GM21576 (cell line): ENCODE data around the gene SLC8A1.

Experiments used
- ATAC-seq: cut with Tn5 transposase; IDR thresholded peaks from one replicate; pipeline ENCODE4 v1.9.1; 2021; ENCODE audit warnings: mild to moderate bottlenecking, moderate library complexity; ENCODE audit not compliant: unreplicated experiment

The SLC8A1 gene

GRCh38 chr2:40166006-40166405 lies 285.9 kb downstream of the SLC8A1 start:
- no peak for ATAC-seq

DNA sequence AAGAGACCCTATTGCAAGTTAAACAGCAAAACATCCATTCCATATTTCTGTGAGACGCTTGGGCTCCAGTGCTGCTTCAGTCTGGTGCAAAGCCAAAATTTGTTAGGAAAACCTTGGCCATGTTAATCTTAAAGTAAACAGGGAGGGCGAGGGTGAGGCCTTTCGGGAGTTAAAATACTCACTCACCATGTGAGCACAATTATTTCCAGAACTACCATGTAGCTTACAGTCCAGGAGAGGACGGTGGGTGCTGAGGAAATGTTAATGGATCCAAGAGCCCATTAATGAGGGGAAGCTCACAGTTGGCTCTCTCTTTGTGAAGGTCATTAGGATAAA lies 286.4 kb downstream of the SLC8A1 start:
- ATAC-seq = no peak

DNA sequence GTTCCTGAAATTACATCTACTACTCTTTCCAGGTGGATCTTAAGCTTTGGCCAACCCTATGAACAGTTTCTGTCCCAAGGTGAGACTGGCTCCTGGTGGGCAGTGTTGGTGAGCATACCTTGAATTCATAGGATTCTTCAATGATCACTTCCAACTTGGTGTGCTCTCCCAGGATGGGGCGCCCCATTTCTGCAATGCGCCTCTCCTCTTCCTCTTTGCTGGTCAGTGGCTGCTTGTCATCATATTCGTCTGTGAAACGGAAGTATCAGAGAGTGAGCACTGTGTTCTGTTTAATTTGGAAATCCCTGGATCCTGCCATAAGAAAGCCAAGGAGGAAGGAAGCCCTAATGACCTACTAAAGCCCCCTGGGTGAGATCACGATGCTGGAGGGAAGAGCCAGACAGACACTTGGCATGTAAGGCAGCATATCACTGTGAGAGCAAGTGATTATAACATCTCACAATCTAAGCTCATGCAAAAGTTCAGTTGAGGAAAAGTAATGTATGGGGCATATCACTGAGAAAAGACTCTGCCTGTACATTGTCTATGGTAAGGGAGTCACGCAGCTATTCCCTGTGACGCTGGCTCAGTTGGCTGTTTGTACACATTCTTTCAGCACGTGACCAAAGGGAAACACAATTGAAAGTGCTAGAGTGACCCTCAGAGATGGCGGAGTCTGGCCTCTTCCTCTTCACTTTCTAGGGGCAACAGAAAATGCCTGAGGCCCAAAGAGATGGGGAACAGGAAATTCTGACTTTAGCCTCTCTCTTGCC lies 287.0 kb downstream of the SLC8A1 start:
- ATAC-seq = no peak

DNA sequence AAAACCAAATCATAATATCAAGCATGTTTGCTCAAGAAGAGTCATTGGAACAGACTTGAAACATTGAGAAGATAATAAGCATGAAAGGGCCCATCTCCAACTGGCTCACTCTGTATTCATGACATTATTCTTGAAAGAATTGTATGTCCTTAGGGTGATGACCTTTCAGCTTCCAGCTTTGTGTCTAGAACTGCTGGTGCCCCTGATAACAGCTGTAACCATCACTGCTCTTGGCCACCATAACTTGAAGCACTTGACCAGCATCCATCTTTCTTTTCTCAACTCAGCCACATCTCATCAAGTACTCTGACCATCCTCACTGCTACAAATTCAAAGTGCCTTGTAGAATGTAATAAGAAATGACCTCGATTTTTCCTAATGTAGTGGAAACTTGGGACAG lies 289.9 kb downstream of the SLC8A1 start:
- ATAC-seq = no peak

- no peak for ATAC-seq
These were observed 291.1 kb downstream of the SLC8A1 start for GRCh38 chr2:40160751-40161218.

DNA sequence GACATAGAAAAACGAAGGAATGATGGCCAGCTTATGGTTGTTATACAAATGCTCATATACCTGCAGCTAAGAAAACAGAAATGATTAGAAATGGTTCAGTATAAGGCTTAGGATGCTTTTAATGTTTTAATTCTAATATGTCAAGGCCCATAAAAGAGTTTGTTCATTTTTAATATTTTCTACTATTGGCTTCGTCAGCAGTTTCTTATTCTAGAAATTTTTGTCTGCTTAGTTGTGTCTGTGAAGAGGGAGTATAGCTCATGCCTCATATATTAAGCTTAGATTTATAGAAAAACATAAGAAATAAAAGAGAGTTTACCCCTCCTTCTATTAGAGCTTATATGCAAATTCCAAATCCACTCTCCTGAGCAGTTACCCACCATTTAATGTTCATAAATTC lies 292.6 kb downstream of the SLC8A1 start:
- no peak for ATAC-seq

GRCh38 chr2:40158781-40159180 lies 293.1 kb downstream of the SLC8A1 start:
- no peak for ATAC-seq

DNA sequence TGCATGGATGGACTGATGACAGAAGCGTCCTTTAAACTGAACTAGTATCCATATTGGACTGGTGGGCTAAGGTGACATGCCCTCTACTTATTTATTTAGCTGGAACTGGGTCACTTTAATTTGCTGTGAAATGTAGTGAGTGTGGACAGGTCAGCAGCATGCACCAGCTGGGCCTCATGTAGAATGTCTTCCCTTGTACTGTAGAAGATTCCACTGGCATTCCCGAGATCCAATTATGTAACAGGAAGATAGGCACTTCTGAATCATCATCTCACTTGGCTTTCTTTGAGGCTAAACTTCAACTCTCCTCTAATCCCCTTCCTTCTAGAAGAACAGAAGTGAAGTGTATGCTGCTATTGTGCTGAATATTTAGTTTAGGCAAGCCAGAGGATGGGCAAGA lies 296.2 kb downstream of the SLC8A1 start:
- no peak for ATAC-seq

DNA sequence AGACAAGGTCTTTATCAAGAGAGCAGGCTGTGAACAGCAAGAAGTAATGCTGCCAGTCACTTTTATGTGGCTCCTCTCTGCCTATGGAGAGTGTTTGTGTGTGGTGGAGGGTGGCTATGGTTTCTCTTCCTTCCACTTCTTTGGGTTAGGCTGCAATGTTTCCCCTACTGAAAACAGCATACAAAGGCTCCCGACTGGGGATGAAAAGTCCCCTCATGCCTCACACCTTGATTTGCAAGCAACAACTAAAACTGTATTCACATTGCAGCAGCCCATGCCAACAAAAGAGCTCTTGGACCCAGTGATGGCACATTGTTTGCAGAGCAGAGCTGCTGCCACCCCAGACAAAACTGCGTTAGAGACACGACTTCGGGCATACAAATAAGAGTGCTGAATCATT lies 301.6 kb downstream of the SLC8A1 start:
- ATAC-seq = no peak

DNA sequence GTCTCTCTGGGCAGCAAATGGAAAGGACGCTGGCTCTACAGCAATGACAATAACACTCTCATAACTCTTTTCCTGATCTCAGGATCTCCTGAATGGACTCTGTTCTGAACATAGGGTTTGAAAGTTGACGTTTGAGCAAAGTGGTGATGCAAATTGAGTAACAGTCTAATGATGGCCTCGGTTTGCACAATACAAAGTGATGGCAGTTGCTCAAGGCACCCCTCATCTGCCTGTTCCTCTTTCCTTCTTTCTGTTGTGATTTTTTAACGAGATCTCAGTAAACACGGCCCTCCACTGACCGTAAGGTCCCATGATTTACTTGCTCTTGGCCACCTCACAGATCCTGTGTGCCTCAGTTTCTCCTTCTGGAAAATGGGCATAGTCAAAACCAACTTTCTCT lies 303.6 kb downstream of the SLC8A1 start:
- no peak for ATAC-seq

DNA sequence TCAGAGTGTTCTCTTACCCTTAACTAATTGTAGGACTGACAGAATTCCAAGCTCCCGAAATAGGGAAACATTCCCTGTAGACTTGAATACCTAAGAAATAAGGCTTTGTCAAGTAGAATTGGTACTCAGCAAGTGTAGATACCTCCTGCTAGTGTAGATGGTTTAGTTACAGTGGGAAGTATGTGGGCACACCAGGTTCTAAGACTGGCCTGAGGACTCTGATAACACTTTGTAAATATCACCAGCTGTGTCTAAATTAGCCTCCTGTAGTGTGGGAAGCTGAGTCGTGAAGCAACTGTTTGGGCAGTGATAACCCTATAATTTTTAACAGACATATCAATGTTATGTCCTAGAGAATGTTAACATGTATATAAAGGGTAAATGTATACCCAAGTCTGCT lies 304.5 kb downstream of the SLC8A1 start:
- ATAC-seq = no peak

DNA sequence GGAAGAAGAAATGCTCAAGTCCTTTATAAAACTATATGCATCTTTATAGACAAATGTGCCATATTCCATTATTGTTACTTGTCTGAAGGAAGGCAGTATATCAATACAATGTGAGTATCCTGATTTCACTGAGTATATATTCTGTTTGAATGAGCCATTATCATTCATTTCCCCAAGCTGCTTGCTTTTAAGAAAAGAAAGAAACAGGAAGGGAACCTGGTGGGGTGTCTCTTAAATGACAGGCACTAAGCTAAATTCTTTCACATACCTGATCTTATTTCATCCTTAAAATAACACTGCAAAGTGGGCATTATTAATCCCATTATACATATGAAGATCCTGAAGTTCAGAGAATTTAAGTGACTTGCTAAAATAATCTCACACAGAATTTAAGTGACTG lies 307.9 kb downstream of the SLC8A1 start:
- no peak for ATAC-seq

DNA sequence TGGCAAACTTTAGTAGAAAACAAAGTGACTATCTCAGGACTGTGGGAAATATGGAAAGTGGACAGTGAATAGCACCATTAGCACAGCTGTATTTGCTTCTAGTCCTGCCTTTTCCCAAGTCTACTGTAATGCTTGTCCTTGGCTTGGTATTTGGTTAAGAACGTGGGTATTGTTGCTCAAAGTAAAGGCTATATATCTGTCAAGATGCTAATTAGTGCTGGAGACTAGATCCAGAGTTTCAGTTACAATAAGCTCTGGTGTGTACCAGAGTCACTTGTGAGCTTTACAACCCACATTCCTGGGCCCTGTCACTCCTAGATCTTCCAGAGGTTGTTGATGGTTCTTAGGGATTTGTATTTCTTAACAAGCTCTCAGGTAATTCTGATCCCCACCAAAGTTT lies 313.6 kb downstream of the SLC8A1 start:
- ATAC-seq = no peak

DNA sequence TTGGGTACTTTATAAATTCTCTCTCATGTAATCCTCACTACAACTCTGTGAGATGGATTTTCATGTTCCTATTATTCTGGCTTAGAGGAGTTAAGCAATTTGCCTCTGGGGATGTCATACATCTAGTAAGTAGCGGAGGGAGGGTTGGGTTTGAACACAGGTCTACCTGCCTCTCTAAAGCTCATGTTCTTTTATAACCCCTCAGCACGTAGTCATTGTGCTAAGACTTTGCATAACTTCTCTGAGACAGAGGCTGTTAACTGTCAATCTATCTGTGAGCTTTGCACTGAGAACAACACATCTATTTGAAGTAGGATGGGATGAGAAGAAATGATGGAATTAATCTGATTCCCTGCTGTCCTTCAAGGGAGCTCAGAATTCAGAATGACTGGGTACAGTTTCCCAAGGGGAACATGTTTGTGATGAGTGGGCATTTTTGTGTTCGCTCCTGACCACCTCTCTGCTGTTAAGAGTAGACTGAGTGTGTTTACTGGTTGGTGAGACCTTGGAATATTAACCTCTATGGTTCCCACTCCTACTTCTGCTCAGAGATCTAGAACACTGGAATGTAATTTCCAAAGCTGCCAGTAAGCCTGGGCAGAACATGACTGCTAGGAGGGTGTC lies 320.7 kb downstream of the SLC8A1 start:
- ATAC-seq = no peak

DNA sequence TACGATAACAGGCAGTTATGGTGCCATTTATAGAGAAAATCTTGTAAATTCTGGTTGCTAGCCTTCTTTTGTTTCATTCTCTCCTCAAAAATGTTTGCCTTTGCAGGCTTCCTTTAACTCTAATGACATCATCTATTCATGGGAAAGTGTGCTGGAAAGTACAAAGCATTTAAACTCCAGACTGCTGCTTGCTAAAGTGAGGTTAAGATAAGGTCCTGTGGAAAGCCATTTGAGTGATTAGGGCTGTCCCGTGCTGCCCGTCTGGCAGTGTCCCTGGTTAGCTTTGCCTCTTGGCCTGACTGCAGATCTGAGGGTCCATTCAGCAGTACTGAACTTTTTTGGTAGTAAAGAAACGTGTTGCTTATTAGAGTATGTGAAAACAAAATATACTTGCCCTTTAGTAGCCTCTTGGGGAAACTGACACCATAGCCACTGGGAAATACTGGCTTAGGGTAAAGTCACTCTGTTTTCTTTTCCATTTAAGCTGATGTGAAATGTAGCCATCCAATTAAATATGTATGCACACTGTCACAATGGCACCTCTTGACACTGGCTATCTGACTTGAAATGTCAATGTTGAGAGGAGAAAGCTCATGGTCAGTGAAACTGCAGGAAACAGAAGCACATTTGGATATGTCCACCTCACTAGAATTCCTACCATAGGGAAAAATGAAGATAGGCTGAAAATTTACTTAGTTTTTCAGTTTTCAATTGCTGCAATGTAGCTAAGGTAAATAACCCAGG lies 321.5 kb downstream of the SLC8A1 start:
- ATAC-seq = no peak

GRCh38 chr2:40129725-40130124 lies 322.2 kb downstream of the SLC8A1 start:
- no peak for ATAC-seq

GRCh38 chr2:40128796-40129195 lies 323.1 kb downstream of the SLC8A1 start:
- ATAC-seq = no peak

- no peak for ATAC-seq
These were observed 323.9 kb downstream of the SLC8A1 start for GRCh38 chr2:40127890-40128557.

DNA sequence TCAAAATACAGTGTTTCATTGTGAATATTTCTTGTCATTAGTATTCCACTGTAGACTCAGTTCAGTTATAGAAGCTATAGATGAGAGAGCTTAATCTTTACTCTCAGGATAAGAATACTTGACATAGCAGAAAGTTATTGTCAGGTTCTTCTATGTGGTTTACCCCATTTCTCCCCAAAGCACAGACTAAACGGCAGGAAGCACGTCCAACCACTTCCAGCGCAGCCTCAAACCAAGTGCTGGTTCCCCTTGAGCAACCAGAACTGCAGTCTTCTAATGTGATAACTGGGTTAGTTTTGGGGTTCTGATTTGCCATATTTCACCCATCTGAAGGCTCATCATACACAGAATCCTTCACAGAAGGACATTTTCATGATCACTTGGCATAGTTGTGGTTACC lies 324.7 kb downstream of the SLC8A1 start:
- ATAC-seq = no peak

GRCh38 chr2:40126006-40126405 lies 325.9 kb downstream of the SLC8A1 start:
- no peak for ATAC-seq

GRCh38 chr2:40123746-40124145 lies 328.1 kb downstream of the SLC8A1 start:
- ATAC-seq = no peak

DNA sequence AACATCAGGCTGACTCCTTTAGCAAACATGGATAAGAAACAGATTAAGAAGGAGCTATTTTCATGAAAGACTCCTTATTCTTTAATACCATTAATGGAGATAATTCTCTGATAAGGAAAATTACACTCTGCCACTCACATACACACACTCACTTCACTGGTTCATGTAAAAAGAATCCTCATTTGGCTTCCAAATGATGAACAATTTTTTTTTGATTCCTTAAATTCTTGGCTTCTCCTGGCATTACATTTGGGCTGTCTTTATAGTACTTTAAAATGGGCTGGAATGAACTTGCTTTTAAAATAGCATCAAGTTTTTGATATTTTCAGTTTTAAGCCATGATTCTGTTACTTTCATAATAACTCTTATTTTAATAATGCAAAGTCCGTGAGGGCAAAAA lies 328.6 kb downstream of the SLC8A1 start:
- ATAC-seq = no peak
